NB4 (cell line): Measurements from ENCODE around the gene NQO1.

ENCODE experiments used
- CTCF ChIP-seq: IDR thresholded peaks from one replicate; pipeline ENCODE4 v1.5.1; 2012; ENCODE audit warnings: low read depth, low read length
- MAX ChIP-seq: IDR thresholded peaks from 2 replicates; pipeline ENCODE4 v1.6.1; 2011; ENCODE audit warnings: low read depth, low read length
- MYC ChIP-seq: IDR thresholded peaks from 2 replicates; pipeline ENCODE4 v1.6.1; 2011; ENCODE audit warnings: low read depth, low read length
- POLR2A ChIP-seq: IDR thresholded peaks from 2 replicates; pipeline ENCODE4 v1.6.1; 2011; ENCODE audit warnings: mild to moderate bottlenecking; ENCODE audit not compliant: insufficient read length; ENCODE audit errors: extremely low read depth

DNA sequence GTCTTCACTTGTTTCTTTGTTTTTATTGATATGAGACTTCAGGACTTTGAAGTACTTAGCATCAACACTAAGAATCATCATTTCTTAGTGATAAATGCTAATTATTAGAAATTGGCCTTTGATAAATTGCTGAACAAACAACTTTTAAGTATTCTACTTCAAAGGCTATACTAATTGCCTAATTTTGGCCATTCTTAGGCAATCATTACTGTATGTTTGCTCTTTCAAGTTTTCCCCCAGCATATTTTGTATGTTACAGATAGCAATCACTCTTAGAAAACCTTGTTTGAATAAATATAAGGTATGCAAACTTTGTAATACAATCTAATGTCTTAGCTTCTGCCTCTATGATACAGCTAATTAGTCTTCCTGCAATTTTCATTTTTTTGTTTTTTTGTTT lies 46.0 kb downstream of the NQO1 start:
- TF ChIP-seq CTCF = no peak
- TF ChIP-seq MAX = no peak
- TF ChIP-seq POLR2A = no peak
- TF ChIP-seq MYC = no peak
